KMS-11 (cell line): Measurements from ENCODE around the gene TXLNG.

Source experiments
- H2AFZ ChIP-seq: fragments of 200-600 bp; sonication (generic); 2 replicates; pipeline ENCODE4 v1.6.1; 2016; ENCODE audit warnings: antibody characterized with exemption, mixed run types, low read depth
- H3K27ac ChIP-seq: fragments of 200-600 bp; sonication (generic); 2 replicates; pipeline ENCODE4 v1.6.1; 2016; ENCODE audit warnings: mild to moderate bottlenecking, mixed run types
- H3K27me3 ChIP-seq: fragments of 200-600 bp; sonication (generic); 2 replicates; pipeline ENCODE4 v1.6.1; 2017; ENCODE audit warnings: mild to moderate bottlenecking, low read depth, mixed run types, moderate library complexity; ENCODE audit not compliant: insufficient read depth
- H3K36me3 ChIP-seq: fragments of 200-600 bp; sonication (generic); 2 replicates; pipeline ENCODE4 v1.6.1; 2017; ENCODE audit warnings: mild to moderate bottlenecking, mixed run types; ENCODE audit not compliant: insufficient read depth
- H3K4me1 ChIP-seq: fragments of 200-600 bp; sonication (generic); 2 replicates; pipeline ENCODE4 v1.6.1; 2016; ENCODE audit warnings: mild to moderate bottlenecking, low read depth, mixed run types; ENCODE audit not compliant: poor library complexity, severe bottlenecking
- H3K4me2 ChIP-seq: fragments of 200-600 bp; sonication (generic); 2 replicates; pipeline ENCODE4 v1.7.0; 2016; ENCODE audit warnings: mild to moderate bottlenecking, mixed run types
- H3K4me3 ChIP-seq: fragments of 200-600 bp; sonication (generic); IDR thresholded peaks from 2 replicates; pipeline ENCODE4 v1.6.1; 2017; ENCODE audit warnings: low read depth, low read length, mixed read lengths; ENCODE audit not compliant: insufficient read depth
- H3K79me2 ChIP-seq: fragments of 200-600 bp; sonication (generic); 2 replicates; pipeline ENCODE4 v1.6.1; 2016; ENCODE audit warnings: low read depth, mixed run types; ENCODE audit not compliant: insufficient read depth
- H3K9ac ChIP-seq: fragments of 200-600 bp; sonication (generic); 2 replicates; pipeline ENCODE4 v1.6.1; 2016; ENCODE audit warnings: mild to moderate bottlenecking, mixed run types
- H4K20me1 ChIP-seq: fragments of 200-600 bp; sonication (generic); 2 replicates; pipeline ENCODE4 v1.6.1; 2016; ENCODE audit warnings: mild to moderate bottlenecking, mixed run types; ENCODE audit not compliant: insufficient read depth
- CTCF ChIP-seq: fragments of 200-600 bp; sonication (generic); conservative IDR thresholded peaks from 2 replicates; pipeline ENCODE4 v1.6.1; 2017; ENCODE audit warnings: low read depth, mild to moderate bottlenecking, antibody characterized with exemption, low read length, moderate library complexity, mixed read lengths

TXLNG gene

DNA sequence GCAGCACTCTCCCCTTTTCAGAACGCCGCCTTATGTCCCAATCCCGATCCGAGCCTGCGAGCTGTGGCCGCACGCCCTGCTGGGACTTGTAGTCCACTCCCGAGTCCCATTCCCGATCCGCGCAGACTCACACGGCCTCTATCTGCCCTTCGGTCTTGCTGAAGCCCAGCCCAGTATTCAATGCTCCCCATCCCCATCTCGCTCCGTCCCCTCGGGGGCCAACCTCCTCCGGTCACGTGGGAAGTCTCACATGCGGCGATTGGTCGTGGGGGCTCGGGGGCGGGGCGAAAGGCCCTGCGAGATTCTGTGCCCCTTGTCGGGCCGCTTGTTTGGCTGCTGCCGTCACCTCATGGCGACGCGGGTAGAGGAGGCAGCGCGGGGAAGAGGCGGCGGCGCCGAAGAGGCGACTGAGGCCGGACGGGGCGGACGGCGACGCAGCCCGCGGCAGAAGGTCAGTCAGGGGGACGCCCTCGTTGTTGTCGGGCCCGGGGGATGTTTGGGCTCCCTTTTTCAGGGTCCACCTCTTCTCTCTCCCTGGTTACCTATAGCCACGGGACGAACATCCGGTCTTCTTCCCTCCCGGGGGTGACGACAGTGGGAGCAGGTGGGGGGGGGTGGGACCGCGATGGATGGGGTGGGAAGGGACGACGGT is at the start of gene TXLNG:
Gene TXLNG (plus strand): TSS at position 328 of the 652 bp plus-strand sequence. CDS start 22 bp downstream, at position 350.
- peaks cover 43% of the 10 kb centered on the region for H3K79me2 ChIP-seq
- H4K20me1 ChIP-seq = peaks cover 4% of the 10 kb centered on the region
- peaks cover 20% of the 10 kb centered on the region for H3K4me1 ChIP-seq
- H3K27me3 ChIP-seq = no peaks in the 10 kb centered on the region
- peak within 1 kb of the TSS; percentile 75 for H3K27ac ChIP-seq
- peak within 1 kb of the TSS; percentile 90 for H3K9ac ChIP-seq
- no peaks in the 10 kb centered on the region for H3K36me3 ChIP-seq
- TF ChIP-seq CTCF = no peak
- H3K4me3 ChIP-seq = no peak within 1 kb of the TSS
- H3K4me2 ChIP-seq = peak within 1 kb of the TSS; percentile 54
- H2AFZ ChIP-seq = peak within 1 kb of the TSS; percentile 98

DNA sequence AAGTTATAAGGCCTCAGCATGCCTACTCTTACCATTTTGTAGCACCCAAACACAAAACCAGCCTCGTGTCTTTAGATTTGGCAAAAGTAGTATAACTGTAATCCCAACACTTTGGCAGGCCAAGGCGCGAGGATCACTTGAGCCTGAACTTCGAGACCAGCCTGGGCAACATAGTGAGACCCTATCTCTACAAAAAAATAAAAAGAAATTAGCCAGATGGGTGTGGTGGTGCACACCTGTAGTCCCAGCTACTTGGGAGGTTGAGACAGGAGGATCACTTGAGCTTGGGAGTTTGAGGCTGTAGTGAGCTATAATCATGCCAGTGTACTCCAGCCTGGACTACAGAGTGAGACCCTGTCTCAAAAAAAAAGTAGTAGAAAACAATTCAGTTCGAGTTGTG is 49.2 kb upstream of the TXLNG start:
- Histone ChIP-seq H2AFZ (no peak overlapping the region), H3K9ac (no peak overlapping the region), H3K27me3 (no peaks in the 10 kb centered on the region), H3K27ac (no peak overlapping the region), H3K79me2 (no peaks in the 10 kb centered on the region), H4K20me1 (no peaks in the 10 kb centered on the region), H3K4me3 (no peak overlapping the region), H3K4me2 (no peak overlapping the region), H3K4me1 (no peaks in the 10 kb centered on the region), H3K36me3 (no peaks in the 10 kb centered on the region; the same call in 1 of the 2 replicates)
- no peak for TF ChIP-seq CTCF

GRCh38 chrX:16739574-16739973 is 46.7 kb upstream of the TXLNG start:
- H3K27me3 ChIP-seq = no peaks in the 10 kb centered on the region
- no peak overlapping the region for H3K27ac ChIP-seq
- no peak for TF ChIP-seq CTCF
- H3K4me2 ChIP-seq = no peak overlapping the region
- no peaks in the 10 kb centered on the region for H3K4me1 ChIP-seq
- no peaks in the 10 kb centered on the region for H4K20me1 ChIP-seq
- H3K4me3 ChIP-seq = no peak overlapping the region
- no peaks in the 10 kb centered on the region; the same call in 1 of the 2 replicates for H3K36me3 ChIP-seq
- no peak overlapping the region for H3K9ac ChIP-seq
- no peak overlapping the region for H2AFZ ChIP-seq
- H3K79me2 ChIP-seq = no peaks in the 10 kb centered on the region

GRCh38 chrX:16743604-16744325 is 42.5 kb upstream of the TXLNG start:
- Histone ChIP-seq H4K20me1 (no peaks in the 10 kb centered on the region), H3K9ac (no peak overlapping the region), H3K27ac (no peak overlapping the region), H3K79me2 (no peaks in the 10 kb centered on the region), H3K27me3 (no peaks in the 10 kb centered on the region), H3K36me3 (no peaks in the 10 kb centered on the region), H3K4me2 (no peak overlapping the region), H3K4me3 (no peak overlapping the region), H3K4me1 (no peaks in the 10 kb centered on the region), H2AFZ (no peak overlapping the region)
- TF ChIP-seq CTCF = no peak
